Subcutaneous adipose tissue (tissue), 4 donors: ENCODE data around the gene METTL9. TPM values are rescaled to one million over a fixed set of nuclear protein-coding genes. Genes with fewer than 3 reads are reported as not detected.

Experiments used
- CTCF ChIP-seq: fragments of 450-650 bp; IDR thresholded peaks from one replicate; pipeline ENCODE4 v1.5.1; 2016; ENCODE audit warnings: low read depth, mild to moderate bottlenecking, control low read depth, antibody characterized with exemption, moderate library complexity
- total RNA-seq, 4 donors: library from RNA; depleted of rRNA; stranded (reverse); fragments of >200 nt; gene quantifications; one replicate each; pipeline ENCODE4 v1.1.0, GENCODE V29; 2016

Gene METTL9
- total RNA-seq, 4 donors from 2014 or later, result 117 to 230 (median 158) TPM

DNA sequence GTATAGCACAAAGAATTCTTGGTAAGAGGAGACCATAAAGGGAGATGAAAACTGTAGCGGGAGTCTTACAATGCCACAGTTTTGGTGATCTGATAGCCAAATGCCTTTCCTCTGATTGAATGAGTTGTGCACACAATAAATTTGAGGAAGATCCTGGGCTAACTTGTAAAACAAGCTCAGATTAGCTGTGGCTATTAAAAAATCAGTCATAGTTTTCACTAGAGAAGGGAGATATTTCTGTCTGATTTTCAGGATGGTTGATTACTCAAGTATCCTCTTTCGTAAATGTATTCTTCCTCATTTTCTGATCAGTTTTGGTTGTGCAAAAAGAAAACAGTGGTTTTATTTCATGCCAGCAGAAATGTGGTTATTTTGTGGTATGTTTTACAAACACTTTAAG is 9.1 kb upstream of the METTL9 start:
- TF ChIP-seq CTCF, result no peak

DNA sequence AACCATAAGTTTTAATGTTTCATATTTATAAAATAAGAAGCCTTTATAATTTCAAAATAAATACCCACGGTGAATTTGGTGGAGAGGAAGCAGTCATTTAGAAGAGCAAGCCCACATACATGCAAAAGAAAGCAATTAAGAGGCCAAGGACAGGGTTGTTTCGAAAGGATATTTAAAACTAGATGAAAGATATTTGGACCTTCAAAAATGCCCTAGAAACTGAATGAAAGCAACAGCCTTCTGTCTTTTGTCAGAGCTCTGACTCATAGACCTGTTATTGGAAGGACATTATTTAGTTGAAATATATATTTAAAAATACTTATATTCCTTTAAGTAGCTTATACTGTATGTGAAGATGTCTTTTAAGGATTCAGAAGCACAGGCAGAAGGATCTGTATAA is 8.6 kb upstream of the METTL9 start:
- TF ChIP-seq CTCF, result no peak

DNA sequence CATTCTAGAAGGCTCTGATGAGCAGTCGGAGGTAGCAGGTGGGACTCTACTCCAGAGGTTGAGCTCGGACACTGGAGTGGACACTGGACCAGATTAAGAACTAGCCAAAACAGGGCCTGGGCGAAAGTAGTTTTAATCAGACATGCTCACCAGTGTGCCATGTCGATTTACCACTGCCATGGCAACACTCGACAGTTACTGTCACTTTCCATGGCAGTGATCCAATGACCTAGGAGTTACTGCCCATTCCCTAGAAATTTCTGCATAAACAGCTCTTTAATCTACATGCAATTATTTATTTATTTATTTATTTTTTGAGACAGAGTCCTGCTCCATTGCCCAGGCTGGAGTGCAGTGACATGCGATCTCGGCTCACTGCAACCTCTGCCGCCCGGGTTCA is 7.2 kb upstream of the METTL9 start:
- TF ChIP-seq CTCF, result no peak

- TF ChIP-seq CTCF, result no peak
These were observed 5.7 kb upstream of the METTL9 start for GRCh38 chr16:21593530-21594289.

DNA sequence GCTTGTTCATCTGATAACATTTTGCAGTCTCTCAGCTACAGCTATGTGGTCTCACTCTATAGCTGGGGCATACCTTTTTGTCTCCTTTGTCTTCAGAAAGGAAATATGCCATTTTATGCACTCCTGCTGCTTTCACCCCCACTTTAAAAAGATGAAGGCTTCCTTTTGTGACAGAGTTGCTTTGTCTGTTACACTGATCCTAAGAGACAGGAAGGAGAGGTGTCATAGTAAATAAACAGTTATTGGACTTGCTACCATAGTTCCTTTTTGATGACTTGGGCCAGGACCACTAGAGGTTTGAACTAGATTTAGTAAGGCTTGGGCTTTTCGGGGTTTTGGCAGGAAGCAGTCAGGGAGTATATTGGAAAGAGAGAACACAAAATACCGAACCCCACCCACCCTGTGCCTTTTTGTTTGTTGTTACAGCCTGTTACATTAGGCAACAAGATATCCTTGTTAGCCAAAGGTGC is 1.8 kb upstream of the METTL9 start:
- TF ChIP-seq CTCF, result no peak

DNA sequence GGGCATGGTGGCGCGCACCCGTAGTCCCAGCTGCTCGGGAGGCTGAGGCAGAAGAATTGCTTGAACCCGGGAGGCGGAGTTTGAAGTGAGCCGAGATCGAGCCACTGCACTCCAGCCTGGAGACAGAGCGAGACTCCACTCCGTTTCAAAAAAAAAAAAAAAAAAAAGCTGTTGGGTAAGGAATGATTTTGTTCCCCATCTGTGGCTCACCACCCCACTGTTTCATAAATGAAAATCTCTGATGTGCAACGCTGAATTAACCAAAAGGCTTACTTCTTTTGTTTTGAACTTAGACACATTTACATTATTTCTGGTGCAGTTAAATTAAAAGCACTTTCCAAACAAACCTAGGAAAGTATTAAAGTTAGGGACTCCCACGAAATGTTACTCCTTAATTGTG is 1.2 kb upstream of the METTL9 start:
- no peak for TF ChIP-seq CTCF

DNA sequence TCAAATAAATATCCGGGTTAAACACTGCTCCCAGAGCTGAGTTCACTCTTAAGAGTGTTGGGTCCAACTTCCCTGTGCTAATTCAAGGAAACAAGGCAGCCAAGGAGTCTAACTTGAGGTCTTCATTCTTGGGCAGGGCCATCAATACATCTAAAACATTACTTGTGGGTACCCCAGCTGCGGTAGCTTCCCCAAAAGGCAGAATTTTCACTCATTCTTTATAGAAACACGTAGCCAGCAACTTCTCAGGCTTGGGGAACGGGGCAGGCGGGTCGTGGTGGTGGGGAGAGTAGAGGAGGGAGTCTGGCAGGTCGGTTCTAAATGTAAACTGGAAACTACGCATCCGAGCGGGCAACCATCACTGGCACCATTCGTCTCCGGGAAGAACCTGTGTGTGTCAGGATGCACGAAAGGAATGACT is 666 bp upstream of the METTL9 start:
- no peak for TF ChIP-seq CTCF
